GM23338 (cell line): ENCODE data around the gene CKLF. TPM values are rescaled to one million over a fixed set of nuclear protein-coding genes. Genes with fewer than 3 reads are reported as not detected.

Source experiments
- ATAC-seq: fragments of 200-7000 bp; cut with Tn5 transposase; 3 replicates; pipeline ENCODE4 v1.9.1; 2020
- DNase-seq: peaks from one replicate; pipeline ENCODE4 v3.0.0-alpha.2; 2015; ENCODE audit warnings: low spot score
- H2AFZ ChIP-seq: fragments of 200-600 bp; sonication (generic); 2 replicates; pipeline ENCODE4 v1.8.0; 2016; ENCODE audit warnings: antibody characterized with exemption, mild to moderate bottlenecking, moderate library complexity
- H3F3A ChIP-seq: fragments of 200-600 bp; sonication (generic); replicated peaks from 2 replicates; pipeline ENCODE4 v1.8.0; 2017; ENCODE audit warnings: antibody characterized with exemption, mixed run types, low read depth
- H3K27ac ChIP-seq: fragments of 200-600 bp; sonication (generic); 2 replicates; pipeline ENCODE4 v1.6.1; 2016; ENCODE audit warnings: low read depth
- H3K27me3 ChIP-seq: fragments of 200-600 bp; sonication (generic); 2 replicates; pipeline ENCODE4 v1.8.0; 2016; ENCODE audit warnings: mild to moderate bottlenecking, mixed run types, moderate library complexity; ENCODE audit not compliant: insufficient read depth
- H3K36me3 ChIP-seq: fragments of 200-600 bp; sonication (generic); 2 replicates; pipeline ENCODE4 v1.8.0; 2016; ENCODE audit warnings: mild to moderate bottlenecking; ENCODE audit not compliant: insufficient read depth
- H3K4me1 ChIP-seq: fragments of 200-600 bp; sonication (generic); 2 replicates; pipeline ENCODE4 v1.8.0; 2016; ENCODE audit warnings: mild to moderate bottlenecking, moderate library complexity; ENCODE audit not compliant: insufficient read depth
- H3K4me2 ChIP-seq: fragments of 200-600 bp; sonication (generic); 2 replicates; pipeline ENCODE4 v1.7.1; 2017; ENCODE audit warnings: mixed run types
- H3K4me3 ChIP-seq: fragments of 200-600 bp; sonication (generic); 2 replicates; pipeline ENCODE4 v1.6.1; 2016; ENCODE audit warnings: mixed run types
- H3K79me2 ChIP-seq: fragments of 200-600 bp; sonication (generic); replicated peaks from 2 replicates; pipeline ENCODE4 v1.8.0; 2017; ENCODE audit warnings: mild to moderate bottlenecking; ENCODE audit not compliant: insufficient read depth
- H3K9me2 ChIP-seq: fragments of 200-600 bp; sonication (generic); 2 replicates; pipeline ENCODE4 v1.8.0; 2017; ENCODE audit not compliant: insufficient read depth
- H4K20me1 ChIP-seq: fragments of 200-600 bp; sonication (generic); replicated peaks from 2 replicates; pipeline ENCODE4 v1.8.0; 2017; ENCODE audit warnings: mild to moderate bottlenecking; ENCODE audit not compliant: insufficient read depth
- H3K27ac Mint-ChIP-seq: 2 replicates; pipeline ENCODE4 v1.8.0; 2020; ENCODE audit warnings: inconsistent platforms, mild to moderate bottlenecking, moderate library complexity, mixed read lengths
- H3K27me3 Mint-ChIP-seq: 3 replicates; pipeline ENCODE4 v1.8.0; 2022; ENCODE audit warnings: low read depth, mild to moderate bottlenecking, moderate library complexity, mixed read lengths, inconsistent platforms; ENCODE audit not compliant: insufficient read depth, poor library complexity
- H3K36me3 Mint-ChIP-seq: 3 replicates; pipeline ENCODE4 v1.8.0; 2021; ENCODE audit warnings: low read depth, mild to moderate bottlenecking, inconsistent platforms, moderate library complexity, mixed read lengths
- H3K4me1 Mint-ChIP-seq: 3 replicates; pipeline ENCODE4 v1.8.0; 2020; ENCODE audit warnings: mild to moderate bottlenecking, inconsistent platforms, mixed read lengths
- H3K4me3 Mint-ChIP-seq: 3 replicates; pipeline ENCODE4 v1.8.0; 2021; ENCODE audit warnings: moderate library complexity, mild to moderate bottlenecking, inconsistent platforms, mixed read lengths
- H3K9me3 Mint-ChIP-seq: 3 replicates; pipeline ENCODE4 v1.8.0; 2020; ENCODE audit warnings: moderate library complexity, mild to moderate bottlenecking, inconsistent platforms, mixed read lengths
- CREB1 ChIP-seq: fragments of 250-450 bp; sonication (Bioruptor Pico); IDR thresholded peaks from 2 replicates; pipeline ENCODE4 v1.5.0; 2020; ENCODE audit warnings: low read depth, mild to moderate bottlenecking, moderate library complexity
- ETS1 ChIP-seq: IDR thresholded peaks from 2 replicates; pipeline ENCODE4 v1.6.1; 2016; ENCODE audit warnings: antibody characterized with exemption
- EZH2 ChIP-seq: fragments of 200-600 bp; sonication (generic); IDR thresholded peaks from one replicate; pipeline ENCODE4 v1.8.0; 2017; ENCODE audit warnings: antibody characterized with exemption, mild to moderate bottlenecking, low read depth; ENCODE audit not compliant: unreplicated experiment
- EZH2phosphoT487 ChIP-seq: fragments of 200-600 bp; sonication (generic); IDR thresholded peaks from one replicate; pipeline ENCODE4 v1.8.1; 2018; ENCODE audit warnings: antibody characterized with exemption; ENCODE audit not compliant: unreplicated experiment
- JUNB ChIP-seq: IDR thresholded peaks from one replicate; pipeline ENCODE4 v1.6.1; 2016; ENCODE audit warnings: antibody characterized with exemption; ENCODE audit not compliant: unreplicated experiment
- NANOG ChIP-seq: IDR thresholded peaks from 2 replicates; pipeline ENCODE4 v1.6.1; 2016; ENCODE audit warnings: antibody characterized with exemption, borderline replicate concordance
- POLR2AphosphoS5 ChIP-seq: IDR thresholded peaks from 2 replicates; pipeline ENCODE4 v1.6.1; 2016; ENCODE audit warnings: antibody characterized with exemption, low read depth
- STAT1 ChIP-seq: IDR thresholded peaks from one replicate; pipeline ENCODE4 v1.6.1; 2016; ENCODE audit warnings: antibody characterized with exemption; ENCODE audit not compliant: unreplicated experiment
- ZNF114 ChIP-seq: fragments of 250-450 bp; sonication (Bioruptor Pico); IDR thresholded peaks from 2 replicates; pipeline ENCODE4 v1.5.0; 2020; ENCODE audit warnings: mild to moderate bottlenecking, moderate library complexity
- ZNF331 ChIP-seq: fragments of 250-450 bp; sonication (Bioruptor Pico); IDR thresholded peaks from 2 replicates; pipeline ENCODE4 v1.5.0; 2020; ENCODE audit warnings: low read depth, mild to moderate bottlenecking, moderate library complexity
- polyA plus RNA-seq: library from polyadenylated mRNA; unstranded; fragments of >200 nt; fragmentation: Nextera tagmentation; extraction: Ambion mirVana; gene quantifications from 2 replicates; pipeline ENCODE4 v1.2.1, GENCODE V29; 2016
- total RNA-seq: library from RNA; depleted of rRNA; stranded (reverse); fragments of >200 nt; shearing (Covaris generic); gene quantifications from 2 replicates; pipeline ENCODE4 v1.2.3, GENCODE V29; 2014
- TF ChIP-seq, protein P1 (sequence below): IDR thresholded peaks from one replicate; pipeline ENCODE4 v1.6.1; 2018; ENCODE audit warnings: antibody characterized with exemption; ENCODE audit not compliant: unreplicated experiment
- TF ChIP-seq, protein P2 (sequence below): fragments of 250-450 bp; sonication (Bioruptor Pico); IDR thresholded peaks from 2 replicates; pipeline ENCODE4 v1.5.0; 2020; ENCODE audit warnings: mild to moderate bottlenecking, moderate library complexity
- TF ChIP-seq, protein P3 (sequence below), 2 experiments: fragments of 200-600 bp in 1 of 2; sonication (generic) in 1 of 2; conservative IDR thresholded peaks; 2 replicates each; pipeline versions ENCODE4 v1.5.1 to v1.6.1; 2016 to 2017; ENCODE audit warnings: antibody characterized with exemption in 2 of 2, low read depth in 2 of 2, mild to moderate bottlenecking in 2 of 2, moderate library complexity in 1 of 2

The CKLF gene
- total and polyA plus RNA-seq, 2 experiments from 2014 or later = 25.5 to 60.0 TPM

DNA sequence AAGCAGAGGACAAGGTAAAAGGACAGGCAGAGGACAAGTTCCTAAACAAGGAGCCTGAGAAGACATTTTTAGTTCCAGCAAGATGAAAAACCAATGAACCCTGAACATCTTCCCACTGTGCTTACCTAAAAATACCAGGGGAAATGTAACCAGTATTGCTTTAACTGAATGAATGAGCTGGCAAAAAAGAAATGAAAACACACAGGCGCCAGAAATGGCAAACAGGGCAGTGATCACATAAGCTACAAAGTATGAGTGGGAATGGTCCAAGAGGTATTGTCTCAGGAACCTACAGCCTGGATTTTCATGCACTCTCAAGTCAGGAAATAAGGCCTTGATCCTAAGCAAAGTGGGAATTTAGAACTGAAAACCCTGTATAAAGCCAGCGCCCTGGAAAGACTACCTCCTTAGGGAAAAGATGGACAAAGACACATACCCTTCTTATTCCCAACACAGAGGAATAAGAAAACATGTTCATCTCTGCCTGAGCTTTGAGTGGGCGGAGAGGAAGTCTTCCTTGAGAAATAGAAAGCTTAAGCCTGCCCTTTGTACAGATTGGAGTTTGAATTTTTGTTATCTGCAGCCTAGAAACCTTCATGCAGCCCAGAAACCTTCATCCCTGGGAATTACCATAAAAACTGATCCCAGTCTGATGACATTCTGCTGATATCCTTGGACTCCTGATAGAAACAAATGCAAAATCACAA lies 29.0 kb downstream of the CKLF start:
- Mint-ChIP-seq H3K27ac (no peak overlapping the region), H3K36me3 (no peaks in the 10 kb centered on the region), H3K4me1 (peaks cover 37% of the 10 kb centered on the region), H3K9me3 (no peaks in the 10 kb centered on the region; the same call in 2 of the 3 replicates), H3K27me3 (peaks cover 43% of the 10 kb centered on the region), H3K4me3 (no peak overlapping the region)
- DNase-seq (no peak), ATAC-seq (no peak)
- Histone ChIP-seq H3K4me1 (peaks cover 21% of the 10 kb centered on the region), H3K4me2 (no peak overlapping the region), H3K4me3 (no peak overlapping the region), H2AFZ (no peak overlapping the region), H3F3A (no peaks in the 10 kb centered on the region), H3K9me2 (no peaks in the 10 kb centered on the region), H3K36me3 (no peaks in the 10 kb centered on the region), H3K79me2 (no peaks in the 10 kb centered on the region), H4K20me1 (no peaks in the 10 kb centered on the region), H3K27ac (no peak overlapping the region), H3K27me3 (peaks cover 56% of the 10 kb centered on the region)
- TF ChIP-seq, protein P1, sequence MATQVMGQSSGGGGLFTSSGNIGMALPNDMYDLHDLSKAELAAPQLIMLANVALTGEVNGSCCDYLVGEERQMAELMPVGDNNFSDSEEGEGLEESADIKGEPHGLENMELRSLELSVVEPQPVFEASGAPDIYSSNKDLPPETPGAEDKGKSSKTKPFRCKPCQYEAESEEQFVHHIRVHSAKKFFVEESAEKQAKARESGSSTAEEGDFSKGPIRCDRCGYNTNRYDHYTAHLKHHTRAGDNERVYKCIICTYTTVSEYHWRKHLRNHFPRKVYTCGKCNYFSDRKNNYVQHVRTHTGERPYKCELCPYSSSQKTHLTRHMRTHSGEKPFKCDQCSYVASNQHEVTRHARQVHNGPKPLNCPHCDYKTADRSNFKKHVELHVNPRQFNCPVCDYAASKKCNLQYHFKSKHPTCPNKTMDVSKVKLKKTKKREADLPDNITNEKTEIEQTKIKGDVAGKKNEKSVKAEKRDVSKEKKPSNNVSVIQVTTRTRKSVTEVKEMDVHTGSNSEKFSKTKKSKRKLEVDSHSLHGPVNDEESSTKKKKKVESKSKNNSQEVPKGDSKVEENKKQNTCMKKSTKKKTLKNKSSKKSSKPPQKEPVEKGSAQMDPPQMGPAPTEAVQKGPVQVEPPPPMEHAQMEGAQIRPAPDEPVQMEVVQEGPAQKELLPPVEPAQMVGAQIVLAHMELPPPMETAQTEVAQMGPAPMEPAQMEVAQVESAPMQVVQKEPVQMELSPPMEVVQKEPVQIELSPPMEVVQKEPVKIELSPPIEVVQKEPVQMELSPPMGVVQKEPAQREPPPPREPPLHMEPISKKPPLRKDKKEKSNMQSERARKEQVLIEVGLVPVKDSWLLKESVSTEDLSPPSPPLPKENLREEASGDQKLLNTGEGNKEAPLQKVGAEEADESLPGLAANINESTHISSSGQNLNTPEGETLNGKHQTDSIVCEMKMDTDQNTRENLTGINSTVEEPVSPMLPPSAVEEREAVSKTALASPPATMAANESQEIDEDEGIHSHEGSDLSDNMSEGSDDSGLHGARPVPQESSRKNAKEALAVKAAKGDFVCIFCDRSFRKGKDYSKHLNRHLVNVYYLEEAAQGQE = no peak
- TF ChIP-seq CREB1 (CRISPR knock-in tag) = no peak
- no peak for TF ChIP-seq ZNF114 (CRISPR knock-in tag)
- no peak for TF ChIP-seq EZH2
- TF ChIP-seq ZNF331 = no peak
- TF ChIP-seq ETS1 = no peak
- no peak for TF ChIP-seq STAT1
- TF ChIP-seq, protein P2, sequence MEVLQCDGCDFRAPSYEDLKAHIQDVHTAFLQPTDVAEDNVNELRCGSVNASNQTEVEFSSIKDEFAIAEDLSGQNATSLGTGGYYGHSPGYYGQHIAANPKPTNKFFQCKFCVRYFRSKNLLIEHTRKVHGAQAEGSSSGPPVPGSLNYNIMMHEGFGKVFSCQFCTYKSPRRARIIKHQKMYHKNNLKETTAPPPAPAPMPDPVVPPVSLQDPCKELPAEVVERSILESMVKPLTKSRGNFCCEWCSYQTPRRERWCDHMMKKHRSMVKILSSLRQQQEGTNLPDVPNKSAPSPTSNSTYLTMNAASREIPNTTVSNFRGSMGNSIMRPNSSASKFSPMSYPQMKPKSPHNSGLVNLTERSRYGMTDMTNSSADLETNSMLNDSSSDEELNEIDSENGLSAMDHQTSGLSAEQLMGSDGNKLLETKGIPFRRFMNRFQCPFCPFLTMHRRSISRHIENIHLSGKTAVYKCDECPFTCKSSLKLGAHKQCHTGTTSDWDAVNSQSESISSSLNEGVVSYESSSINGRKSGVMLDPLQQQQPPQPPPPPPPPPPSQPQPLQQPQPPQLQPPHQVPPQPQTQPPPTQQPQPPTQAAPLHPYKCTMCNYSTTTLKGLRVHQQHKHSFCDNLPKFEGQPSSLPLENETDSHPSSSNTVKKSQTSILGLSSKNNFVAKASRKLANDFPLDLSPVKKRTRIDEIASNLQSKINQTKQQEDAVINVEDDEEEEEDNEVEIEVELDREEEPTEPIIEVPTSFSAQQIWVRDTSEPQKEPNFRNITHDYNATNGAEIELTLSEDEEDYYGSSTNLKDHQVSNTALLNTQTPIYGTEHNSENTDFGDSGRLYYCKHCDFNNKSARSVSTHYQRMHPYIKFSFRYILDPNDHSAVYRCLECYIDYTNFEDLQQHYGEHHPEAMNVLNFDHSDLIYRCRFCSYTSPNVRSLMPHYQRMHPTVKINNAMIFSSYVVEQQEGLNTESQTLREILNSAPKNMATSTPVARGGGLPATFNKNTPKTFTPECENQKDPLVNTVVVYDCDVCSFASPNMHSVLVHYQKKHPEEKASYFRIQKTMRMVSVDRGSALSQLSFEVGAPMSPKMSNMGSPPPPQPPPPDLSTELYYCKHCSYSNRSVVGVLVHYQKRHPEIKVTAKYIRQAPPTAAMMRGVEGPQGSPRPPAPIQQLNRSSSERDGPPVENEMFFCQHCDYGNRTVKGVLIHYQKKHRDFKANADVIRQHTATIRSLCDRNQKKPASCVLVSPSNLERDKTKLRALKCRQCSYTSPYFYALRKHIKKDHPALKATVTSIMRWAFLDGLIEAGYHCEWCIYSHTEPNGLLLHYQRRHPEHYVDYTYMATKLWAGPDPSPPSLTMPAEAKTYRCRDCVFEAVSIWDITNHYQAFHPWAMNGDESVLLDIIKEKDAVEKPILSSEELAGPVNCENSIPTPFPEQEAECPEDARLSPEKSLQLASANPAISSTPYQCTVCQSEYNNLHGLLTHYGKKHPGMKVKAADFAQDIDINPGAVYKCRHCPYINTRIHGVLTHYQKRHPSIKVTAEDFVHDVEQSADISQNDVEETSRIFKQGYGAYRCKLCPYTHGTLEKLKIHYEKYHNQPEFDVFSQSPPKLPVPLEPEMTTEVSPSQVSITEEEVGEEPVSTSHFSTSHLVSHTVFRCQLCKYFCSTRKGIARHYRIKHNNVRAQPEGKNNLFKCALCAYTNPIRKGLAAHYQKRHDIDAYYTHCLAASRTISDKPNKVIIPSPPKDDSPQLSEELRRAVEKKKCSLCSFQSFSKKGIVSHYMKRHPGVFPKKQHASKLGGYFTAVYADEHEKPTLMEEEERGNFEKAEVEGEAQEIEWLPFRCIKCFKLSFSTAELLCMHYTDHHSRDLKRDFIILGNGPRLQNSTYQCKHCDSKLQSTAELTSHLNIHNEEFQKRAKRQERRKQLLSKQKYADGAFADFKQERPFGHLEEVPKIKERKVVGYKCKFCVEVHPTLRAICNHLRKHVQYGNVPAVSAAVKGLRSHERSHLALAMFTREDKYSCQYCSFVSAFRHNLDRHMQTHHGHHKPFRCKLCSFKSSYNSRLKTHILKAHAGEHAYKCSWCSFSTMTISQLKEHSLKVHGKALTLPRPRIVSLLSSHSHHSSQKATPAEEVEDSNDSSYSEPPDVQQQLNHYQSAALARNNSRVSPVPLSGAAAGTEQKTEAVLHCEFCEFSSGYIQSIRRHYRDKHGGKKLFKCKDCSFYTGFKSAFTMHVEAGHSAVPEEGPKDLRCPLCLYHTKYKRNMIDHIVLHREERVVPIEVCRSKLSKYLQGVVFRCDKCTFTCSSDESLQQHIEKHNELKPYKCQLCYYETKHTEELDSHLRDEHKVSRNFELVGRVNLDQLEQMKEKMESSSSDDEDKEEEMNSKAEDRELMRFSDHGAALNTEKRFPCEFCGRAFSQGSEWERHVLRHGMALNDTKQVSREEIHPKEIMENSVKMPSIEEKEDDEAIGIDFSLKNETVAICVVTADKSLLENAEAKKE (CRISPR knock-in tag) = no peak
- no peak for TF ChIP-seq EZH2phosphoT487
- TF ChIP-seq POLR2AphosphoS5 = no peak
- TF ChIP-seq JUNB = no peak
- TF ChIP-seq, protein P3, sequence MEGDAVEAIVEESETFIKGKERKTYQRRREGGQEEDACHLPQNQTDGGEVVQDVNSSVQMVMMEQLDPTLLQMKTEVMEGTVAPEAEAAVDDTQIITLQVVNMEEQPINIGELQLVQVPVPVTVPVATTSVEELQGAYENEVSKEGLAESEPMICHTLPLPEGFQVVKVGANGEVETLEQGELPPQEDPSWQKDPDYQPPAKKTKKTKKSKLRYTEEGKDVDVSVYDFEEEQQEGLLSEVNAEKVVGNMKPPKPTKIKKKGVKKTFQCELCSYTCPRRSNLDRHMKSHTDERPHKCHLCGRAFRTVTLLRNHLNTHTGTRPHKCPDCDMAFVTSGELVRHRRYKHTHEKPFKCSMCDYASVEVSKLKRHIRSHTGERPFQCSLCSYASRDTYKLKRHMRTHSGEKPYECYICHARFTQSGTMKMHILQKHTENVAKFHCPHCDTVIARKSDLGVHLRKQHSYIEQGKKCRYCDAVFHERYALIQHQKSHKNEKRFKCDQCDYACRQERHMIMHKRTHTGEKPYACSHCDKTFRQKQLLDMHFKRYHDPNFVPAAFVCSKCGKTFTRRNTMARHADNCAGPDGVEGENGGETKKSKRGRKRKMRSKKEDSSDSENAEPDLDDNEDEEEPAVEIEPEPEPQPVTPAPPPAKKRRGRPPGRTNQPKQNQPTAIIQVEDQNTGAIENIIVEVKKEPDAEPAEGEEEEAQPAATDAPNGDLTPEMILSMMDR (conservative IDR thresholded peaks at IDR 0.05; ENCODE audit: low read depth in 2 of 2) = no peak
- TF ChIP-seq NANOG = no peak
